MCF 10A (cell line): Measurements from ENCODE around the gene SCNN1G. TPM values are rescaled to one million over a fixed set of nuclear protein-coding genes. Genes with fewer than 3 reads are reported as not detected.

Experiments
- BruUV-seq: library from RNA; stranded (reverse); fragments of 400-500 nt; replicated peaks from 2 replicates; lab custom pipeline; 2021; lab: Mats Ljungman, UMichigan
- CTCF ChIA-PET: fragments of 300-600 bp; sonication (Branson Sonifier 250); formaldehyde crosslinking; extraction: SDS; loops from one replicate; lab custom pipeline; 2021; ENCODE audit warnings: antibody characterized with exemption, inconsistent platforms; lab: Yijun Ruan, JAX
- POLR2A ChIA-PET: fragments of 300-600, 350-650 bp; sonication (Branson Sonifier 250); formaldehyde crosslinking; extraction: SDS; loops from one replicate; lab custom pipeline; 2020; ENCODE audit warnings: antibody characterized with exemption, inconsistent platforms; lab: Yijun Ruan, JAX
- DNase-seq: peaks from one replicate; pipeline ENCODE4 v3.0.0-alpha.2; 2018; ENCODE audit not compliant: unreplicated experiment
- H3K27ac Mint-ChIP-seq: one replicate; pipeline ENCODE4 v1.8.0; 2022; ENCODE audit warnings: mild to moderate bottlenecking, low read depth, mixed read lengths; ENCODE audit not compliant: unreplicated experiment
- H3K27me3 Mint-ChIP-seq: one replicate; pipeline ENCODE4 v1.8.0; 2022; ENCODE audit warnings: mixed read lengths; ENCODE audit not compliant: insufficient read depth, unreplicated experiment
- H3K36me3 Mint-ChIP-seq: one replicate; pipeline ENCODE4 v1.8.0; 2022; ENCODE audit warnings: mild to moderate bottlenecking, moderate library complexity, mixed read lengths; ENCODE audit not compliant: insufficient read depth, unreplicated experiment
- H3K4me1 Mint-ChIP-seq: one replicate; pipeline ENCODE4 v1.8.0; 2022; ENCODE audit warnings: mixed read lengths; ENCODE audit not compliant: insufficient read depth, unreplicated experiment
- H3K4me3 Mint-ChIP-seq: one replicate; pipeline ENCODE4 v1.8.0; 2022; ENCODE audit warnings: mild to moderate bottlenecking, moderate library complexity, mixed read lengths; ENCODE audit not compliant: unreplicated experiment
- H3K9me3 Mint-ChIP-seq: one replicate; pipeline ENCODE4 v1.8.0; 2022; ENCODE audit warnings: mixed read lengths; ENCODE audit not compliant: unreplicated experiment
- CTCF ChIP-seq: fragments of 200-600 bp; IDR thresholded peaks from one replicate; pipeline ENCODE4 v1.8.0; 2022; ENCODE audit warnings: antibody characterized with exemption, mild to moderate bottlenecking; ENCODE audit not compliant: unreplicated experiment
- intact Hi-C: fragments of 100-400 bp; cut with micrococcal nuclease; formaldehyde crosslinking; loops from 2 replicates; pipeline ENCODE4 v1.14.1; 2022
- total RNA-seq: library from RNA; stranded (reverse); gene quantifications from 2 replicates; pipeline ENCODE4 v1.2.3, GENCODE V29; 2022

The SCNN1G gene
- total RNA-seq, 1 experiment from 2014 or later = 11.9 TPM

DNA sequence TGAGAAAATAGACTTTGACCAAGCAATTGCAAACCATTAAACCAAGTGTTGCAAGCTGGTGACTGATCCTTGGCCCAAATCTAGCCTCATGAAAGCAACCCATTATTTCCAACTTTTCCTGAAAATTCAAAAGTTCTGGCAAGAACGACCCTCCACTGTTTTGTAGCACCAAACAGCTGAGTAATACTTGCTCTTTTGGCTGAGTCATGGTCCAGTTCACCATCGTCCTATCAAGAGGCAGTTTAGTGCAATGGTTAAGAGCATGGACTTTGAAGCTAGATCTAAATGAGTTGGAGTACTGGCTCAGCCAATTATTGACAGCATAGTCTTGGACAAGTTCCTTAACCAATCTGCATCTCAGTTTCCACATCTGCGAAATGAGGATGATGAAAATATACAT is 31.3 kb downstream of the SCNN1G start:
- Mint-ChIP-seq H3K9me3 (no peaks in the 10 kb centered on the region), H3K36me3 (peaks cover 93% of the 10 kb centered on the region), H3K27ac (no peak overlapping the region), H3K27me3 (no peaks in the 10 kb centered on the region), H3K4me1 (peaks cover 5% of the 10 kb centered on the region), H3K4me3 (no peak overlapping the region)
- ChIA-PET POLR2A (interaction anchor here (0.6 to 2.0 kb wide), 2 partner anchors 66 to 135 kb away, joined by 3 to 9 read pairs; no protein-coding TSS in a partner anchor), CTCF (interaction anchor here (0.8 kb wide), 1 partner anchor 221 kb away, joined by 3 read pairs; no protein-coding TSS in a partner anchor)
- DNase-seq = no peak
- TF ChIP-seq CTCF = no peak
- no TSS peak for BruUV-seq
- intact Hi-C loops = no loop called here

- POLR2A ChIA-PET = interaction anchor here (1.2 to 2.0 kb wide), 4 partner anchors 31 to 64 kb away, joined by 3 to 7 read pairs (median 4); no protein-coding TSS in a partner anchor
Observed at GRCh38 chr16:23214796-23215195, 32.3 kb downstream of the SCNN1G start.

GRCh38 chr16:23215435-23215834 is 32.9 kb downstream of the SCNN1G start:
- H3K4me3 Mint-ChIP-seq = no peak overlapping the region
- H3K27me3 Mint-ChIP-seq = no peaks in the 10 kb centered on the region
- H3K36me3 Mint-ChIP-seq = peaks cover 77% of the 10 kb centered on the region
- ChIA-PET POLR2A (interaction anchor here (1.2 to 2.0 kb wide), 4 partner anchors 32 to 63 kb away, joined by 3 to 7 read pairs (median 4); no protein-coding TSS in a partner anchor), CTCF (interaction anchor here (1.1 to 1.4 kb wide), 2 partner anchors 12 to 219 kb away, joined by 4 to 6 read pairs; no protein-coding TSS in a partner anchor)
- no peak for DNase-seq
- H3K9me3 Mint-ChIP-seq = no peaks in the 10 kb centered on the region
- no peak for TF ChIP-seq CTCF
- H3K27ac Mint-ChIP-seq = no peak overlapping the region
- BruUV-seq = no TSS peak
- intact Hi-C loops = no loop called here
- peaks cover 5% of the 10 kb centered on the region for H3K4me1 Mint-ChIP-seq

More at GRCh38 chr16:23214796-23215195, 32.3 kb downstream of the SCNN1G start:
- CTCF ChIA-PET = interaction anchor here (1.1 to 1.4 kb wide), 2 partner anchors 13 to 220 kb away, joined by 4 to 6 read pairs; no protein-coding TSS in a partner anchor
- Mint-ChIP-seq H3K36me3 (peaks cover 84% of the 10 kb centered on the region), H3K27me3 (no peaks in the 10 kb centered on the region), H3K9me3 (no peaks in the 10 kb centered on the region), H3K4me3 (no peak overlapping the region), H3K27ac (no peak overlapping the region), H3K4me1 (peaks cover 5% of the 10 kb centered on the region)
- intact Hi-C loops = no loop called here
- TF ChIP-seq CTCF = no peak
- BruUV-seq = no TSS peak
- DNase-seq = no peak

DNA sequence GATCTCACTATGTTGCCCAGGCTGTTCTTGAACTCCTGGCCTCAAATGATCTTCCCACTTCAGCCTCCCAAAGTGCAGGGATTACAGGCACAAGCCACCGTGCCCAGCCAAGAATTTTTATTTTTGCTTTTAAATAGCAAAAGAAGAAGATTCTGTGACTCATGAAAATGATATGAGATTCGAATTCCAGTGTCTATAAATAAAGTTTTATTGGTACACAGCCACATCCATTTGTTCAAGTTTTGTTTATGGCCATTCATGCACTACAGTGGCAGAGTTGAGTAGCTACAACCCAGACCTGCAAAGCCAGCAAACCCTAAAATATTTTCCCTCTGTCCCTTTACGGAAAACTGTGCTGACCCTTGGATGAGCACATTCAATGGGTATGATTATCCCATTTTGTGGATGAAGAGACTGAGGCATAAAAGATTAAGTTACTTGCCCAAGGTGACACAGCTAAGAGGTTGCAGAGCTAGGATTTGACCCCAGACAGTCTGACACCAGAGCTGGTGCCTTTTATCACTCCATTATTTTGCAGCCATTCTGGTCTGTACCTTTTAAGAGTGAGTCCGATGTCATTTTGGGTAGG is 34.2 kb downstream of the SCNN1G start:
- BruUV-seq = no TSS peak
- CTCF ChIA-PET = interaction anchor here (3.5 kb wide), 1 partner anchor 218 kb away, joined by 30 read pairs; no protein-coding TSS in a partner anchor

More for the DNA sequence above, 34.2 kb downstream of the SCNN1G start:
- intact Hi-C loops = no loop called here
- no peak for TF ChIP-seq CTCF
- Mint-ChIP-seq H3K9me3 (no peaks in the 10 kb centered on the region), H3K27ac (peak overlapping the region; percentile 9), H3K4me3 (no peak overlapping the region), H3K36me3 (peaks cover 64% of the 10 kb centered on the region), H3K4me1 (peaks cover 5% of the 10 kb centered on the region), H3K27me3 (no peaks in the 10 kb centered on the region)
- POLR2A ChIA-PET = interaction anchor here (0.7 to 2.7 kb wide), 12 partner anchors 10 to 220 kb away, joined by 3 to 20 read pairs (median 6); no protein-coding TSS in a partner anchor
- no peak for DNase-seq
